GM12875 (cell line): ENCODE measurements around the gene PRDM10.
A peak's percentile ranks its signal among the peaks of the same experiment; 100 is the strongest.

Source experiments
- H3K4me3 ChIP-seq: one replicate; pipeline ENCODE4 v1.5.1; 2011; ENCODE audit warnings: low read depth, low read length, control low read depth
- CTCF ChIP-seq: IDR thresholded peaks from 2 replicates; pipeline ENCODE4 v1.5.1; 2011; ENCODE audit warnings: low read depth, mild to moderate bottlenecking, control low read depth, inconsistent platforms, low read length, moderate library complexity, borderline replicate concordance; ENCODE audit not compliant: insufficient read depth

Gene PRDM10

GRCh38 chr11:130008326-130008725 lies 5.7 kb upstream of the PRDM10 start:
- no peak for TF ChIP-seq CTCF

GRCh38 chr11:130006929-130007328 lies 4.3 kb upstream of the PRDM10 start:
- no peak for TF ChIP-seq CTCF
- no peak overlapping the region for H3K4me3 ChIP-seq

More at GRCh38 chr11:130008326-130008725, 5.7 kb upstream of the PRDM10 start:
- H3K4me3 ChIP-seq: no peak overlapping the region

- TF ChIP-seq CTCF: no peak
- peak overlapping the region; percentile 93 for H3K4me3 ChIP-seq
These were observed 1.0 kb upstream of the PRDM10 start for GRCh38 chr11:130003717-130004001.

DNA sequence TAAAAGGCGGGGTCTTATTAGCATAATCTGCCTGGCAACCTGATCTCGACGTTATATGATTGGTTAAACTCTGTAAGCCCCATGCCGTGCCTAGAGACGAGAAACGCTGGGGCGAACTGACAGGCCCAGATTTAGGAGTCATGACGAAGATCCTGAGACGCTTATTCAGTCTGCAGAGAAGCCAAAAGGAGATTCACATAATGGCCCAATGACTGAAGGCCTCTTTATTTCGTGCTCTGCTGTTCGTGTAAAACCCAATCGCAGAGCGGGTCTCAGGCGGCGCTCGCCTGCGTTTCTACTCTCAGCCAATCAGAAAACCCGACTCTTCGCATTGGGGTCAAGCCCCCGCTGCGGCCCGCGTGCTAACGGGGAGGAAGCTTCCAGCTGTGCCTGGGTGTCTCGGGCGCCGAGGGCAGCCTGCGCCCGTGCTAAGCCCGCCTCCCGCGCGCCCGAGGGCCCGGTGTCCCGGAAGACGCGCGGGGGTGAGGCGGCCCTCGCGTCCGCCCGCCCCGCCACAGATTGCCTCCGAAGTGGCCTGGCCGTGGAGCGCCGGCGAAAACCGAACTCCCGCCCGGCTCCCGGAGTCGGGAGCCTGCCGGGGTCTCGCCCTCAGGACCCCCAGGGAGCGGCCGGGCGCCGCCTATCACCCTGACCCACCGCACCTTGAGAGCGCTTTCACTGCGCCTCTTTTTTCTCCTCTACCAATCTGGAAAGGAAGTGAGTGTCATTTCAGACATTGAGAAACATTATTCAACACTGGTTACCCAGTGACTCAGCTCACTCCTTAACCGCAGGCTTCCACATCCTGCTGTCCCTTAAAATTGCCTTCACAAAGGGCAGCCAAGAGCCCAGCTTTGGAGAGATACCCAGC lies 446 bp upstream of the PRDM10 start:
- TF ChIP-seq CTCF: no peak
- H3K4me3 ChIP-seq: peak overlapping the region; percentile 93

- TF ChIP-seq CTCF: no peak
- peak overlapping the region; percentile 93 for H3K4me3 ChIP-seq
These were observed 929 bp downstream of the PRDM10 start for GRCh38 chr11:130001461-130002351.

GRCh38 chr11:130000552-130001176 lies 2.0 kb downstream of the PRDM10 start:
- no peak for TF ChIP-seq CTCF
- H3K4me3 ChIP-seq: no peak overlapping the region
